Naive thymus-derived CD8-positive, alpha-beta T cell (primary cell): Measurements from ENCODE around the gene SECISBP2L. TPM values are rescaled to one million over a fixed set of nuclear protein-coding genes. Genes with fewer than 3 reads are reported as not detected.

Source experiments
- ATAC-seq, 2 donors: fragments of 150-1000 bp; cut with Tn5 transposase in 1 of 2; sonication (Bioruptor Pico), chemical (Tn5 transposase) in 1 of 2; 1 replicate in 1 of 2; 2 replicates in 1 of 2; pipeline ENCODE4 v1.10.0; 2021; ENCODE audit warnings: mild to moderate bottlenecking in 2 of 2, moderate library complexity in 2 of 2
- POLR2A ChIA-PET: fragments of 350-600 bp; sonication (Branson Sonifier 250); formaldehyde crosslinking; loops from one replicate; lab custom pipeline; 2021; ENCODE audit warnings: antibody characterized with exemption; lab: Charles Lee
- DNase-seq, 10 donors: peaks; one replicate each; pipeline versions ENCODE4 v3.0.0 to v3.0.0-alpha.2; 2020 to 2022
- H3K27ac Mint-ChIP-seq, 10 donors: one replicate each; pipeline ENCODE4 v1.8.0; 2020 to 2022; ENCODE audit warnings: mild to moderate bottlenecking in 10 of 10, mixed read lengths in 10 of 10, moderate library complexity in 4 of 10, inconsistent platforms in 1 of 10
- H3K27me3 Mint-ChIP-seq, 5 donors: one replicate each; pipeline ENCODE4 v1.8.0; 2021 to 2022; ENCODE audit warnings: mixed read lengths in 5 of 5
- H3K36me3 Mint-ChIP-seq, 3 donors: one replicate each; pipeline ENCODE4 v1.8.0; 2020 to 2022; ENCODE audit warnings: mixed read lengths in 3 of 3, mild to moderate bottlenecking in 2 of 3, inconsistent platforms in 1 of 3
- H3K4me1 Mint-ChIP-seq, 4 donors: one replicate each; pipeline ENCODE4 v1.8.0; 2021 to 2022; ENCODE audit warnings: mixed read lengths in 4 of 4
- H3K4me3 Mint-ChIP-seq, 10 donors: one replicate each; pipeline ENCODE4 v1.8.0; 2020 to 2022; ENCODE audit warnings: mild to moderate bottlenecking in 10 of 10, mixed read lengths in 10 of 10, moderate library complexity in 6 of 10, inconsistent platforms in 1 of 10
- H3K9me3 Mint-ChIP-seq, 9 donors: one replicate each; pipeline ENCODE4 v1.8.0; 2020 to 2022; ENCODE audit warnings: mixed read lengths in 9 of 9, mild to moderate bottlenecking in 3 of 9, inconsistent platforms in 1 of 9, moderate library complexity in 1 of 9
- polyA plus RNA-seq, 3 donors: library from polyadenylated mRNA; unstranded; fragments of 300-500 nt; fragmentation: Illumina TruSeq; gene quantifications; one replicate each; pipeline ENCODE4 v1.2.3, GENCODE V29; 2021
- total RNA-seq, 8 experiments: library from RNA in 2 of 8; stranded (reverse) in 2 of 8; gene quantifications; one replicate each; pipeline ENCODE4 v1.2.3 and lab custom pipeline; 2021 to 2026

The SECISBP2L gene
- total and polyA plus RNA-seq, 5 experiments from 2014 or later: 17.6 to 57.3 (median 25.2) TPM

DNA sequence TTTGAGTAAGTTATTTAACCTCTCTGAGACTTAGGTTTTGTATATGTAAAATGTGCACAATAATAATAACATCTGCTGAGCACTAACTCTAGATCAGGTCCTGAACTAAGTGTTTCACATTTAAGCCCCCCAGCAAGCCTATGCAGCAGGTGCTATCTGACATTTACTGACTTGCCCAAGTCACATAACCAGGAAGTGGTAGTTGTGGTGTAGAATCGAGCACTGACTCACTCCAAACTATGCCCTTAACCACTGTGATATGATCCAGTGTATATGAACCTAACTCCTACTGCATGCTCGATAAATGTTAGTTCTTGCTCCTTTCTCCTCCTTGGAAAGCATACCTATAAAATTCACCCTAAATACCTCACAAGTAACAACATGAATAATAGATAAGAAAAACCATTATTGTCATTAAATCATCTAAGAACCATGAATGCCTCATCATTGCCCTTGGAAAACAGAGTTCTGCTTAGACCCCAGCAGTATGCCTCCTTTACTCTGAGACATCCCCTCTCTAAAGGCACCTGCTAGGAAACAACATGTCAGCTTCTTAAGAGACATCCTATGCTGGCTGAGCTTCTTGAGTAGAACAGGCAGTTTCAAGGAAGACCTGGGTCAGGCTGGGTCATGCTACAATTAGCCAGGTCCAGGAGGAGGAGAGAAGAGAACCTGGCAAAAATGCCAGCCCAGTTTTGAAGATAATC lies 79.5 kb downstream of the SECISBP2L start:
- H3K36me3 Mint-ChIP-seq: peaks cover 0 to 3% (median 0%) of the 10 kb centered on the region in 3 donors
- DNase-seq: peak in 2 of 10 donors; percentile 10 to 25
- H3K4me1 Mint-ChIP-seq: peaks cover 22 to 36% (median 32%) of the 10 kb centered on the region in 4 donors
- no peaks in the 10 kb centered on the region for H3K9me3 Mint-ChIP-seq
- peaks cover 28 to 70% (median 48%) of the 10 kb centered on the region in 5 donors for H3K27me3 Mint-ChIP-seq
- POLR2A ChIA-PET: no interaction called here
- ATAC-seq: peak; percentile 65 to 71
- peak overlapping the region in 1 of 10 donors; percentile 44 for H3K27ac Mint-ChIP-seq
- no peak overlapping the region for H3K4me3 Mint-ChIP-seq

DNA sequence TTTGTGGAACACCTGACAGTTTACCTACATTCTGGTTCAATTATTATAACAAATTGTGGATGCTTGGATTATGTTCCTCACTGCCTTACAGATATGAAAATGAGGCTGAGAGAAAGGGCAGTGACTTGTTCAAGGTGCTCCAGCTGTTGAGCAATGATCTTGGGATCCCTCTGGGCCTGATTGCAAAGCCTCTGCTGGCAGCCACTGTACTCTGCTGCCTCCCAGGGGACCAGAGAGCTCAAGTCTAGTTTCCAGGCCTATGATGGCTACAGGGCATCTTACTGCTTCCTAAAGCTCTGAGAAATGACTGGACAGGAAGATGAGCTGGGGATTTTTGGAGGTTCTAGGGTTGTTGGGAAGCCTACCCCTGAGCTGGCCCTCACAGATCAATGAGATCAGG lies 80.3 kb downstream of the SECISBP2L start:
- no peak for ATAC-seq
- Mint-ChIP-seq H3K27ac (no peak overlapping the region), H3K9me3 (no peaks in the 10 kb centered on the region), H3K4me1 (peaks cover 22 to 36% (median 32%) of the 10 kb centered on the region in 4 donors), H3K36me3 (peaks cover 0 to 3% (median 0%) of the 10 kb centered on the region in 3 donors), H3K27me3 (peaks cover 28 to 70% (median 46%) of the 10 kb centered on the region in 5 donors), H3K4me3 (no peak overlapping the region)
- DNase-seq: no peak
- POLR2A ChIA-PET: no interaction called here

DNA sequence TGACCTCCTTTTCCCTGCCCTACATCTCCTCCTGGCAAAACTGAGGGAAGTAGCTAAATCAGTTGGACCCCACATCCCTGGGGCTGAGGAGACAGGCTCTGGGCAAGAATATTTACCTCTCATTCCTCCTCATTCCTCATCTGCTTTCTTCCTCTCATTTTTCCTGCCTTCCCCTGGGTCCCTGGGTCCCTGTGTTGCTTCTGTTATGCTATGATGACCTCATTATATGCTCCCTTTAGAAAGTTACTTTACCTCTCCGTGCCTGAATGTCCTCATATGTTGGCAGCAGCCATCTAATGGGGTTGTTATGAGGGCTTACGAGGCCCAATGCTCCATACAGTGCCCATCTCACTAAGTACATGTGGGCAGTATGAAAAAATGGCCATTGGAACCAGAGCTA lies 81.3 kb downstream of the SECISBP2L start:
- Mint-ChIP-seq H3K27me3 (peaks cover 22 to 69% (median 45%) of the 10 kb centered on the region in 5 donors), H3K36me3 (peaks cover 0 to 3% (median 0%) of the 10 kb centered on the region in 3 donors), H3K9me3 (no peaks in the 10 kb centered on the region), H3K27ac (no peak overlapping the region), H3K4me1 (peaks cover 22 to 36% (median 32%) of the 10 kb centered on the region in 4 donors), H3K4me3 (peak overlapping the region in 9 of 10 donors; percentile 5 to 82 (median 39))
- no peak for DNase-seq
- ATAC-seq: no peak
- POLR2A ChIA-PET: interaction anchor here (1.2 to 1.5 kb wide), 2 partner anchors 7 to 87 kb away, joined by 3 read pairs; partner anchors contain the start of gene EID1

DNA sequence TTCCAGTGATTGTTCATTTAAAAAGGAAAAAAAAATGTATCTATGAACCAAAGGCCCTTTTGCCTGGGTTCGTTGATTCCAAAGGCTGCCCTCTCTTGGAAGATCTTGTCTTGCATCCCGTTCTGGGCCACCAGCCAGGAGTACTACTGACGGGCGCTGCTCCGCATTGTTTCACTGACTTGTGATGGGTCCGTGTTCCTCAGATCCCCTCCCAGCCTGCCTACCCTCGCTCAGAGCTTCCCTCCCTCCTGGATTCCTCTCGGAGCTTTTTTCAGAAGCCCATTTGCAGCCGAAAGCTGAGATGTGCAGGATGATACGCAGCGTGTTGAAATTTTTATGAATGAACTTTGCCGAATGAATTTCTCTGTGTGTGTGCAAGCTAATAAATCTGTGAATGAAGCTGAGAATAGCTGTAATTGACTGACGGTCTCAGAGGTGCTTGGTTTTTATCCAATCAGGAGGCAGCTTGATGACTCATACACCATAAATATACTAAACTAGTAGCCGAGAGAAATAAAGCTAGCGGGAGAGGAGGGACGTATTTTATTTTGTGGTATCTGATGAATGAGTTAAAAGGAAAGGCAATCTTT lies 82.6 kb downstream of the SECISBP2L start, which contains the start of gene SHC4:
Gene SHC4, minus strand, starts transcription at position 396 of the 590 bp plus-strand sequence. CDS start 904 bp downstream, outside the sequence.
- peak in 3 of 10 donors; percentile 13 to 19 (median 13) for DNase-seq
- POLR2A ChIA-PET: interaction anchor here (1.2 to 1.5 kb wide), 2 partner anchors 9 to 85 kb away, joined by 3 read pairs; partner anchors contain the start of gene EID1
- H3K9me3 Mint-ChIP-seq: no peaks in the 10 kb centered on the region
- peaks cover 0 to 3% (median 0%) of the 10 kb centered on the region in 3 donors for H3K36me3 Mint-ChIP-seq
- H3K4me1 Mint-ChIP-seq: peaks cover 22 to 36% (median 32%) of the 10 kb centered on the region in 4 donors
- peaks cover 22 to 63% (median 35%) of the 10 kb centered on the region in 5 donors for H3K27me3 Mint-ChIP-seq
- peak within 1 kb of the TSS; percentile 69 to 94 (median 82) for H3K4me3 Mint-ChIP-seq
- peak within 1 kb of the TSS in 1 of 10 donors; percentile 42 for H3K27ac Mint-ChIP-seq
- peak; percentile 40 to 57 for ATAC-seq

DNA sequence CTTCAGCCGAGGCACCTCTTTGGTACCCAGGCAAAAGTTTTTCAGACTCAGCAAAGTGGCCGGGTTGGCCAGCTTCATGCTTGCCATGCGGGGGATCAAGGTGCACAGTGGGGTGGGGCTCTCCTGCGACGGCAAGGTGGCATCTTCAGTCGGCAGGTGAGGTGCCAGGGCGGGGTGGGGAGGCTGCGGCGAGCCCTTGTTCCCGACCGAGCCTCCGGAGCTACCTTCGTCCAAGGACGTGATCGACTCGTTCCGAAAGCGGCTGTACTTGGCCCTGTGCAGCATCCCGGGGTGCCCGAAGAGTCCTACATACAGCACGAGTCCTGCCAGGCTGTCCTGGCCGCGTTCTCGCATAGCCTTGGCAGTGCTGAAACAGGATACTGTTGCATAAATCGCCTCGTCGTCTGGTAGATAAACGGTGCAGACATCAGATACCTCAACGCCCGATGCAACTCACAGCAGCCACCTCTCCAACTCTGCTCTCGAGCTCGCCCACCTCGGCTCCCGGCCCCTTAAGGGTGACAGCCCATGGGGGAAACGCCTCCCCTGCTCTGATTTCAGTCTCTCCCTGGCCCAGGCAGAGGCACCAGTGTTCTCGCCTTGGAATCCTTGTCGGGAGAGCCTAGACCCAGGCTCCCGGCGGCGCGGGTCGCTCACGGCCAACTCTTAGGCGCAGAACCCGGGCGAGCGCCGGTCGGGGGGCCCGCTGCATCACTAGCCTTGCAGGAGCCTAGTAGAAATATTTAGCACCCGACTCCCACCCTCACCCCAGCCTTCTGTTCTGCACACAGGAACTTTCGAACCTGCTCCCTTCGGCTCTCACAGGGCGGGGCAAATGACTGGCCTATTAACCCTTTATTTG lies 83.4 kb downstream of the SECISBP2L start:
- Mint-ChIP-seq H3K27ac (no peak overlapping the region), H3K4me3 (peak overlapping the region; percentile 69 to 94 (median 82)), H3K4me1 (peaks cover 20 to 36% (median 32%) of the 10 kb centered on the region in 4 donors), H3K27me3 (peaks cover 25 to 65% (median 35%) of the 10 kb centered on the region in 5 donors), H3K36me3 (peaks cover 0 to 3% (median 0%) of the 10 kb centered on the region in 3 donors), H3K9me3 (no peaks in the 10 kb centered on the region)
- DNase-seq: peak in 2 of 10 donors; percentile 8 to 13
- POLR2A ChIA-PET: interaction anchor here (1.5 kb wide), 1 partner anchor 85 kb away, joined by 3 read pairs; the partner anchor contains the start of gene EID1
- ATAC-seq: peak; percentile 53 to 59

DNA sequence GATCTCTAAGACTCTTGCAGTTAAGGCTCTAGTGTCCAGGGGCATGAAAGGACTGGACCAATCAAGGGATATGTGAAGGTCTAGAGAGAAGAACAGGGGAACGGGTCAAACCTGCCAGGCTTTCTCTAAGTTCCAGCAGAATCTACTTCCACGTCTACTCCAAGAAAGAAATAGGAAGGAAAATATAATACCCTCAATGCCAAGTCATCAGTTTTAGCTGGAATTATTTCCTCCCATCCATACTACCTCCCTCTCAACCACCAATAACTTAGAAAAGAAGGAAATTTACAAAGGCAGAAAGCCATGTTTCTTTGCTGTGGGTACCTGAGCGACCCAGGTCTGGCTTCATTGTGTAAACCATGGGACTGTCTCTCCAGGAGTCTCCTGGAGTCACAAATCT lies 90.3 kb downstream of the SECISBP2L start:
- H3K27ac Mint-ChIP-seq: no peak overlapping the region
- no peak for ATAC-seq
- no peaks in the 10 kb centered on the region for H3K4me1 Mint-ChIP-seq
- H3K4me3 Mint-ChIP-seq: no peak overlapping the region
- no peaks in the 10 kb centered on the region for H3K36me3 Mint-ChIP-seq
- H3K27me3 Mint-ChIP-seq: peaks cover 7 to 32% (median 17%) of the 10 kb centered on the region in 5 donors
- peaks cover 0 to 2% (median 0%) of the 10 kb centered on the region in 9 donors for H3K9me3 Mint-ChIP-seq
- POLR2A ChIA-PET: no interaction called here
- DNase-seq: no peak

DNA sequence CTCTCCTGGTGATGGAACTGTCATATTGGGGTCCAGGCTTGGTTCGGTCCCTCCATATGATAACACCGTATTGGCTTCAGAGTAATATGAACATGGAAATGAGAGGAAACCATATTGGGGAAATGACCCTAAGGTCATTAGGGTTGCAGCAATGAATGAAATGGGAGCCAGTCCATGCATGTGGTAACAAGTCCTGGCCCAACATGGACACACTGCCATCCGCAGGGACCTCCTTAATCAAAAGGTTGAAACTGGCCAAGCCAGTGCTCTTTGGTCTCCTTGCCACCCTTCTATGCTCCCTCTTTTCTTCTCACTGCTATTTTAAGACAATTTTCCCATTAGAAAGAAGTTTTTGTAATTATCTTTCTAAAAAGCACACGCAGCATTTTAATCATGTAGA lies 90.9 kb downstream of the SECISBP2L start:
- Mint-ChIP-seq H3K36me3 (no peaks in the 10 kb centered on the region), H3K27me3 (peaks cover 8 to 34% (median 13%) of the 10 kb centered on the region in 5 donors), H3K4me3 (no peak overlapping the region), H3K4me1 (no peaks in the 10 kb centered on the region), H3K27ac (no peak overlapping the region), H3K9me3 (peaks cover 0 to 2% (median 0%) of the 10 kb centered on the region in 9 donors)
- POLR2A ChIA-PET: no interaction called here
- no peak for ATAC-seq
- DNase-seq: no peak

DNA sequence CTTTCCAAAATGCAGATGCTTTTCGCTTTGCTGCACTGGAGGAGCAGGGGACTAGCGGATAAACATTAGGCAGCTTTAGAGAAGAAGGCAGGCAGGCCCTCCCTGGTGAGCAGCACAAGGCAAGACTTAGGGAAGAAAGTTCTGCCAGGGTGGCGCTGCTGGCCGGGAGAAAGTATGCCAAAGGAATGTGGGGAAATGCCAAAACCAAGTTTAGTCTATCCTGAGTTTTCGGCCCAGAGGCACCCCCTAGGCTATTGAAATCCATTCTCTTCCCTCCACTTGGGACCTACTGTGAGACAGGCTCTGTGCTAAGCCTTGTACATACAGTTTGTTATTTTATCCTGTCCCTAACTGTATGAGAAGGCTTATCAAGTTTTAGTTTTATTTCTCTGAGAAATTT lies 91.7 kb downstream of the SECISBP2L start:
- peaks cover 0 to 2% (median 0%) of the 10 kb centered on the region in 9 donors for H3K9me3 Mint-ChIP-seq
- H3K36me3 Mint-ChIP-seq: no peaks in the 10 kb centered on the region
- POLR2A ChIA-PET: no interaction called here
- no peak overlapping the region for H3K27ac Mint-ChIP-seq
- peaks cover 8 to 30% (median 15%) of the 10 kb centered on the region in 5 donors for H3K27me3 Mint-ChIP-seq
- no peaks in the 10 kb centered on the region for H3K4me1 Mint-ChIP-seq
- ATAC-seq (no peak), DNase-seq (no peak)
- no peak overlapping the region for H3K4me3 Mint-ChIP-seq

DNA sequence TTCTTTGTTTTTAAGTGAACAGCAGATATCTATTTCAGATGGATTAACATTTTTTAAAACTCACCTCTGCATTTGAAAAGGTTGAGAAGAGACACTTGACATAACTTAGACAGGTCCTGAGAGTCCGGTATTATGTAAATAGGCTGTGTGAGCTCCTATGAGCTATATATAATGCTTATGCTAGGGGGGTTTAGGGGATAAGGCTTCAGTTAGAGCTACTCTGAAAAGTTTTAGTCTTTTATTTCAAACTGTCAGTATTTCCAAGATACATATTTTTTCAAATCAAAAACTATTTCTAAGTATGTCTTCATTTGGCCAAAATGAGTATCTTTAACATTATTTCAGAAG lies 99.4 kb downstream of the SECISBP2L start:
- H3K4me1 Mint-ChIP-seq: peaks cover 0 to 2% (median 0%) of the 10 kb centered on the region in 4 donors
- H3K27me3 Mint-ChIP-seq: peaks cover 8 to 27% (median 13%) of the 10 kb centered on the region in 5 donors
- no peak overlapping the region for H3K4me3 Mint-ChIP-seq
- H3K9me3 Mint-ChIP-seq: no peaks in the 10 kb centered on the region
- H3K27ac Mint-ChIP-seq: no peak overlapping the region
- DNase-seq: no peak
- POLR2A ChIA-PET: no interaction called here
- ATAC-seq: no peak
- H3K36me3 Mint-ChIP-seq: no peaks in the 10 kb centered on the region

DNA sequence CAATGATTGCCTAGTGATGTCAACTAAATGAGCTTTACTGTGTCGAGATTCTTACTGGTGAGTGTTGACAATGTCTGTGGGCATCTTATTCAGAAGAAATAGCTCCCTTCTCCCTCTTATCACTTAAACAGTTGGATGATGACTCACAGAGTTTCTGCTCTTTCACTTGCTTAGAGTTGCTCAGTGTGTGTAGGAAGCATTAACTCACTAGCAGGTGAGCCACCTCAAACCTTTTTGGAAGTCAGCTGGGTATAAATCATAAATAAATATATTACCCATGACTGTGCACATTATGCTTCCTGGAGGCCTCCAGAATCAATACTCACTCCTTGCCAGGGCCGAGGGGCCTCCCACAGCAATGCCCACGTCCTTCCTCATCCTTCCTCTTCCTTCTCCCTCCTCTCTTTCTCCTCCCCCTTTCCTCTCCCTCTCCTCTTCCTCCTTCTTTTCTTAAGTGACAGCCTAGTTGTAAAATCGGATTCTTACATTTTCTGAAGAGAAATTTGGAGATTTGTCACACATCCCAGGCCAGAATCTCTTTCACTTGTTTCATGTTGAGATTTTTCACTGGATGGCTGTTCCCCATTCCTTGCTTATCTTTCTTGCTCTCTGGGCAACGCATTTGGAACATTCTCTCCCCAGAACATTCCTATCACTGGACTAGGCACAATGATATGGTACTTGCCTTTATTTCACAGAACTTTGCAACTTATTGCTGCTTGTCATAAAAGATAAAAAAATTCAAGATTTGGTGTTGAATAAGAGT lies 100.0 kb downstream of the SECISBP2L start:
- no peak for DNase-seq
- Mint-ChIP-seq H3K9me3 (no peaks in the 10 kb centered on the region), H3K27ac (no peak overlapping the region), H3K4me1 (peaks cover 0 to 2% (median 0%) of the 10 kb centered on the region in 4 donors), H3K4me3 (no peak overlapping the region), H3K27me3 (peaks cover 5 to 23% (median 14%) of the 10 kb centered on the region in 5 donors), H3K36me3 (no peaks in the 10 kb centered on the region)
- ATAC-seq: no peak
- POLR2A ChIA-PET: no interaction called here

DNA sequence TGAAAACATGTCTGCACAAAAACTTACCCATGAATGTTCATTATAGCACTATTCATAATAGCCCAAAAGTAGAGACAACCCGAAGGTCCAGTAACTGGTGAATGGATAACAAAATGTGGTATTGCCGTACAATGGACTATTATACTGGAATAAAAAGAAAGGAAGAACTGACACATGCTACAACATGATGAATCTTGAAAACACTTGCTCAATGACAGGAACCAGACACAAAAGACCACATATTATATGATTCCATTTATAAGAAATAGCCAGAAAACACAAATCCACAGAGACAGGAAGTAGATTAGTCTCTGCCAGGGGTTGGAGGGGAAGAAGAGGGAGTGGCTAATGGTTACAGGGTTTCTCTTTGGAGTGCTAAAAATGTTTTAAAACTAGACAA lies 100.9 kb downstream of the SECISBP2L start:
- POLR2A ChIA-PET: no interaction called here
- Mint-ChIP-seq H3K27ac (no peak overlapping the region), H3K4me1 (peaks cover 0 to 2% (median 0%) of the 10 kb centered on the region in 4 donors), H3K36me3 (no peaks in the 10 kb centered on the region), H3K9me3 (no peaks in the 10 kb centered on the region), H3K27me3 (peaks cover 5 to 23% (median 15%) of the 10 kb centered on the region in 5 donors), H3K4me3 (no peak overlapping the region)
- ATAC-seq (no peak), DNase-seq (no peak)
